Activated T-cell treated with anti-CD3 and anti-CD28 coated beads, Interleukin-2, amount 50 U/mL, for 72 hours (primary cell): ENCODE data around the gene DNAJC18. TPM values are rescaled to one million over a fixed set of nuclear protein-coding genes. Genes with fewer than 3 reads are reported as not detected.
"Not testable (repeated sequence)": the region's sequence is repeated elsewhere in the genome, so short reads cannot be mapped to it uniquely, and the experiment has no call there.

Experiments
- ATAC-seq, 2 donors: fragments of 150-1000 bp; cut with Tn5 transposase; replicated peaks in 1 of 2; 2 replicates each; pipeline ENCODE4 v1.10.0; 2021; ENCODE audit warnings: moderate library complexity in 2 of 2, mild to moderate bottlenecking in 1 of 2
- DNase-seq, 2 donors: peaks; one replicate each; pipeline ENCODE4 v3.0.0; 2021 to 2022; ENCODE audit warnings: mixed read lengths in 1 of 2
- H3K27ac Mint-ChIP-seq: one replicate; pipeline ENCODE4 v1.8.0; 2022; ENCODE audit warnings: mild to moderate bottlenecking, moderate library complexity, mixed read lengths
- H3K27me3 Mint-ChIP-seq: one replicate; pipeline ENCODE4 v1.8.0; 2022; ENCODE audit warnings: low read depth, mixed read lengths
- H3K36me3 Mint-ChIP-seq, 2 donors: one replicate each; pipeline ENCODE4 v1.8.0; 2022; ENCODE audit warnings: mixed read lengths in 2 of 2, mild to moderate bottlenecking in 1 of 2; ENCODE audit not compliant: insufficient read depth in 2 of 2
- H3K4me1 Mint-ChIP-seq: one replicate; pipeline ENCODE4 v1.8.0; 2022; ENCODE audit warnings: low read depth, mixed read lengths
- H3K4me3 Mint-ChIP-seq, 2 donors: one replicate each; pipeline ENCODE4 v1.8.0; 2022; ENCODE audit warnings: mild to moderate bottlenecking in 2 of 2, mixed read lengths in 2 of 2, moderate library complexity in 2 of 2
- H3K9me3 Mint-ChIP-seq, 2 donors: one replicate each; pipeline ENCODE4 v1.8.0; 2022; ENCODE audit warnings: mixed read lengths in 2 of 2
- total RNA-seq, 2 donors: library from RNA; stranded (reverse); gene quantifications; one replicate each; pipeline ENCODE4 v1.2.3, GENCODE V29; 2022

Gene DNAJC18
- total RNA-seq, 2 donors from 2014 or later = 46.1 to 73.7 TPM

DNA sequence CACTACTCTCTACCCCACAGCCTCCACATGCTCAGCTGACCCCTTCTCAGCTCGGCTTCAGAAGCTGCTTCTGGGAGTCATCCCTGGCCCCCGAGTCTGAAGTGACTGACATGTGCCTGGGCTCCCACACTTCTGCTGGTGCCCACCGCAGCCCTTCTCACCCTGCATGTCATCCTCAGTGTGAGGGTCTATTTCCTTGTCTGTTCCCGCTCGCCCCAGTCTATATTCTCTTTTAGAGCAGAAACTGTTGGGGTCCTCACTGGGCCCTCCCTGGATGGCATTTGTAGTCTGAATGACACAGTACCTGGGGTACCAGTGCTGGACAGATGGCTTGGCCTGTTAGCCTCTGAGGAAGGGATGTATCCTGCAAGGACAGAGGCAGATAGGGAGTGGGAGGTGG lies 17.9 kb upstream of the DNAJC18 start:
- ATAC-seq = no peak
- Mint-ChIP-seq H3K36me3 (peaks cover 0 to 6% of the 10 kb centered on the region in 2 donors), H3K4me3 (peak overlapping the region; percentile 40 to 60), H3K4me1 (peaks cover 82% of the 10 kb centered on the region), H3K27me3 (no peaks in the 10 kb centered on the region), H3K9me3 (peaks cover 0 to 4% of the 10 kb centered on the region in 2 donors), H3K27ac (peak overlapping the region; percentile 55)
- DNase-seq = no peak

DNA sequence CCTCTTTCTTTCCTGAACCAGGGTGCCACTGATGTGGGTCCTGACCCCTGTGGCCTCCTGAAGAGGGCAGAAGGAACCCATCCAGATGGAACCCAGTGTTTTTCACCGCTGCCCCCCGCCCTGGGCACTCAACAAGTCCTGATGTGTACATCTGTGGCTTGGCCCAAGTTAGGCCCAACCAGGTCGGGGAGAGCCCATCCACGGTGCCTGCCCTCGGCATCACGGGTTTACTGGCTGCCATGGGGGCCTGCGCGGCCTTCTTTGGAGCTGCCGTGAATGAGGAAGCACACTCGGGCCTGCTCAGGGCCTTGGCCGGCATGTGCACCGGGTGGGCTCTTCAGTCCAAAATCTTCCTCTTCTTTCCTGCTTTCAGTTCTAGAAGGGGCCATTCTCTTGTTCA lies 17.5 kb upstream of the DNAJC18 start:
- ATAC-seq = no peak
- no peak for DNase-seq
- H3K4me3 Mint-ChIP-seq = no peak overlapping the region
- H3K27me3 Mint-ChIP-seq = no peaks in the 10 kb centered on the region
- no peak overlapping the region for H3K27ac Mint-ChIP-seq
- peaks cover 0 to 4% of the 10 kb centered on the region in 2 donors for H3K9me3 Mint-ChIP-seq
- H3K4me1 Mint-ChIP-seq = peaks cover 78% of the 10 kb centered on the region
- peaks cover 0 to 6% of the 10 kb centered on the region in 2 donors for H3K36me3 Mint-ChIP-seq

DNA sequence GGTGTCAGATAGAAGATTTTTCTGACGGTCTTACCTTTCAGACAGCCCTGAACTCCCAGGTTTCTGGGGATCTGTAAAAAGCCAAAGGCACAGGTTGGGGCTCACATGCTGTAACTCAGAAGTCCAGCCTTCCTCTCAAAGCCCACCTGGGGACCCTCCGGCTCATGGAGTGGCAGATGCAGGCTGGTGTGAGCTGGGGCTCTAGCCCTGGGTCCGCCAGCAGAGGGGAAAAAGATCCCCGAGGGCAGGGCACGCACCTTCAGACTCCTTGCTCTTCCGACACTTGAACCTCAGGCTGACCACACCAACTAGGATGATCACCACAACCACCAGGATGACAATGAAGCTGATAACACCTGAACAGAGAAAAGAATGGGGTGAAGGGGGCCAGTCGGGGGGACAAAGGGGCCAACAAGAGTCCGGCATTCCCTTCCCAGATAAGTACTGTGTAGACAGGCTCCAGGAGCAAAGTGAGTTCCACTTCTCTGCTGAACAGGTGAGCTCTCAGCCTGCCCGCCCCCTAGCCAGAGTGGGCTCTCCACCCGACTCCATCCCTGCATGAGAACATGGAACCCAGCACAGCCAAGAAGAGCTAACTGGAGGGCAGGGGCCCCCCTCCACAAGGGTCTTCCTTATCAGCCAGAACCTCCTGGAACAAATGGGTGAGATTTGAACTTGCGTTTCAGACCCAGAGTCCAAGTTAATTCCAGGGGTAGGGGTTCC lies 15.4 kb upstream of the DNAJC18 start:
- H3K36me3 Mint-ChIP-seq = peaks cover 0 to 6% of the 10 kb centered on the region in 2 donors
- H3K27ac Mint-ChIP-seq = peak overlapping the region; percentile 66
- no peaks in the 10 kb centered on the region for H3K27me3 Mint-ChIP-seq
- H3K4me3 Mint-ChIP-seq = no peak overlapping the region
- H3K4me1 Mint-ChIP-seq = peaks cover 62% of the 10 kb centered on the region
- ATAC-seq (no peak), DNase-seq (no peak)
- peaks cover 0 to 4% of the 10 kb centered on the region in 2 donors for H3K9me3 Mint-ChIP-seq

DNA sequence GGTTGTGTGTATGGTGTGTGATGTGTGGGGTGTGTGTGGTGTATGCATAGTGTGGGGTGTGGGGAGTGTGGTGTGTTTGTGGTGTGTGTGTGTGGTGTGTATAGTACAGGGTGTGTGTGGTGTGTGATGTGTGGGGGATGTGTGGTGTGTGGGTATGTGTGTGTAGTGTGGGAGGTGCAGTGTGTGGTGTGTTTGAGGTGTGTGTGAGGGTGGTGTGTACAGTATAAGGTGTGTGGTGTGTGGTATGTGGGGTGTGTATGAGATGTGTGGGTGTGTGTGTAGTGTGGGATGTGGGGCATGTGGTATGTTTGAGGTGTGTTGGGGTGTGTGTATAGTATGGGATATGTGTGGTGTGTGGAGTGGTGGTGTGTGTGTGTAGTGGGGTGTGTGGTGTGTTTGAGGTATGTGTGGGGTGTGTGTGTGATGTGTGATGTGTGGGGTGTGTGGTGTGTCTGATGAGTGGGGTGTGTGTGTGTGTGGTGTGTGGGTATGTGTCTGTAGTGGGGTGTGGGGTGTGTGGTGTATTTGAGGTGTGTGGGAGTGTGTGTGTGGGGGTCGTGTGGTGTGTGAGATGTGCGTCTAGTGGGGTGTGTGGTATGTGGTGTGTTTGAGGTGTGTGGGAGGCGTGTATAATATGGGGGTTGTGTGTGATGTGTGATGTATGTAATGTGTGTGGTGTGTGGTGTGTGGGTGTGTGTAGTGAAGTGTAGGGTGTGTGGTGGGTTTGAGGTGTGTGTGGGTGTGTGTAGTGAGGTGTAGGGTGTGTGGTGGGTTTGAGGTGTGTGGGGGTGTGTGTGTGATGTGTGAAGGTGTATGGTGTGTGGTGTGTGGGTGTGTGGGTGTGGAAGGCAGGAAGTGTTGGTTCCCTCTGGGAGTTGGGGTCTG lies 14.6 kb upstream of the DNAJC18 start:
- H3K36me3 Mint-ChIP-seq = peaks cover 2 to 6% of the 10 kb centered on the region in 2 donors
- no peaks in the 10 kb centered on the region for H3K27me3 Mint-ChIP-seq
- ATAC-seq (peak in 1 of 2 donors; percentile 10), DNase-seq (peak in 1 of 2 donors; percentile 58)
- peaks cover 0 to 4% of the 10 kb centered on the region in 2 donors for H3K9me3 Mint-ChIP-seq
- H3K27ac Mint-ChIP-seq = peak overlapping the region; percentile 66
- peaks cover 62% of the 10 kb centered on the region for H3K4me1 Mint-ChIP-seq
- no peak overlapping the region for H3K4me3 Mint-ChIP-seq

DNA sequence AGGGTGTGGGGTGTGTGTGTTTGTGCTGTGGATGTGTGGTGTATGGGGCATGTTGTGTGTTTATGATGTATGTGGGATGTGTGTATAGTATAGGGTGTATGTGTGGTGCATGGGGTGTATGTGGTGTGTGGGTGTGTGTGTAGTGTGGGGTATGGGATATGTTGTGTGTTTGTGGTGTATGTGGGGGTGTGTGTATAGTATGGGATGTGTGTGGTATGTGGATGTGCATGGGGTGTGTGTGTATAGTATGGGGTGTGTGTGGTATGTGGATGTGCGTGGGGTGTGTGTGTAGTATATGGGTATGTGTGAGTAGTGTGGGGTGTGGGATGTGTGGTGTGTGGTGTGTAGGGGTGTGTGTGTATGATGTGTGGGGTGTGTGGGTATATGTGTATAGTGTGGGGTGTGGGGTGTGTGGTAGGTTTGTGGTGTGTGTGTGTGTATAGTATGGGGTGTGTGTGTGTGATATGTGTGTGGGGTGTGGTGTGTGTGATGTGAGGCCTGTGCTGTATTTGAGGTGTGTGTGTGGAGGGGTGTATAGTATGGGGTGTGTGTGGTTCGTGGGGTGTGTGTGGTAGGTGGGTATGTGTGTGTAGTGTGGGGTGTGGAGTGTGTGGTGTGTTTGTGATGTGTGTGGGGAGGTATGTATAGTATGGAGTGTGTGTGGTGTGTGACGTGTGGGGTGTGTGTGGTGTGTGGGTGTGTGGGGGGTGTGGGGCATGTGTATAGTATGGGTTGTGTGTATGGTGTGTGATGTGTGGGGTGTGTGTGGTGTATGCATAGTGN lies 12.7 kb upstream of the DNAJC18 start:
- Mint-ChIP-seq H3K27ac (no peak overlapping the region), H3K36me3 (peaks cover 4 to 6% of the 10 kb centered on the region in 2 donors), H3K27me3 (no peaks in the 10 kb centered on the region), H3K4me1 (peaks cover 62% of the 10 kb centered on the region), H3K4me3 (no peak overlapping the region), H3K9me3 (peaks cover under 1 to 4% of the 10 kb centered on the region in 2 donors)
- DNase-seq (no peak), ATAC-seq (no peak)

DNA sequence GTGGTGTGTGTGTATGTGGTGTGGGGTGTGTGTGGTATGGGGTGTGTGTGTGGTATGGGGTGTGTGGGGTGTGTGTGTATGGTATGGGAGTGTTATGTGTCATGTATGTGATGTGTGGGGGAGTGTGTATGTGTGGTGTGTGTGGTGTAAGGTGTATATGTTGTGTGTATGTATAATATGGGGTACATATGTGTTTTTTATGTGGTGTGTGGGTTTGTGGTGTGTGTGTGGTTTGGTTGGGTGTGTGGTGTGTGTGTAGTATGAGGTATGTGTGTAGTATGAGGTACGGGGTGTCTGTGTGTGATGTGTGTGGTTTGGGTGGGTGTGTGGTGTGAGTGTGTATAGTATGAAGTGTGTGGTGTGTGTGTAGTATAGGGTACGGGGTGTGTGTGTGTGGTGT lies 11.9 kb upstream of the DNAJC18 start:
- ATAC-seq (peak; percentile 2 to 12), DNase-seq (no peak)
- H3K36me3 Mint-ChIP-seq = peaks cover 11 to 12% of the 10 kb centered on the region in 2 donors
- H3K4me3 Mint-ChIP-seq = no peak overlapping the region
- no peaks in the 10 kb centered on the region for H3K27me3 Mint-ChIP-seq
- H3K9me3 Mint-ChIP-seq = peaks cover 3 to 4% of the 10 kb centered on the region in 2 donors
- no peak overlapping the region for H3K27ac Mint-ChIP-seq
- H3K4me1 Mint-ChIP-seq = peaks cover 62% of the 10 kb centered on the region

DNA sequence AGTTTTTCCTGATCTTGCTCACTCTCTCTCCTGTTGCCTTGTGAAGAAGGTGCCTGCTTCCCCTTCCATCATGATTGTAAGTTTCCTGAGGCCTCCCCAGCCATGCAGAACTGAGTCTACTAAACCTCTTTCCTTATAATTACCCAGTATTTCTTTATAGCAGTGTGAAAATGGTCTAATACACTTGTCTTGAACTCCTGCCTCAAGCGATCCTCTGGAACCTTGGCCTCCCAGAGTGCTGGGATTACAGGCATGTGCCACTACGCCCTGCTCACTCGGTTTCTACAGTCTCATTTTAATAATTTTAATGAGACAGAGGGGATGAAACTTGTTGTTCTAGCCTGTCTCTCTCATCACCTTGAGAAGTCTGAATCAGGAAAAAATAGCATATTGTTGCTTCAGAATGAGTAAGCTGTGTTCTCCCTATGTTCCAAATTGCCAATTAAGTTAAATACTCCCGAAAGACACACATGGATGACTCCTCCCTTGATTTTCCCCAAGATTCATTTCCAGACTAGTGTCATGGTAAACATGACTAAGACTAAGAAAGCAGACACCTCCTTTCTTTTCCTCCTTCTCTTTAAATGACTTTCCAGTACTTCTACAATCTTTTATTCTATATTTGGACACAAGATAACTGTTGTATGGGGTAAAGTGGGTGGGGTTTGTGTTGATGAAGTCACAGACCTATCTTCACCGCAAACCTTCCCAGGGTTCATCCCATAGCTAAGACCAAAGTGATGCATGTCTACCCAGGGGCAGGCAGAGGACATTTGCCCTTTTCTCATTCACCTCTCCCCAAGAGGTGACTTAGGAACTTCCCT lies 7.8 kb upstream of the DNAJC18 start:
- H3K27me3 Mint-ChIP-seq = no peaks in the 10 kb centered on the region
- ATAC-seq = peak; percentile 81
- DNase-seq = peak; percentile 68 to 70
- H3K4me1 Mint-ChIP-seq = peaks cover 72% of the 10 kb centered on the region
- H3K27ac Mint-ChIP-seq = peak overlapping the region; percentile 99
- peaks cover 0 to 3% of the 10 kb centered on the region in 2 donors for H3K9me3 Mint-ChIP-seq
- H3K4me3 Mint-ChIP-seq = peak overlapping the region; percentile 74 to 80
- H3K36me3 Mint-ChIP-seq = peaks cover 4 to 12% of the 10 kb centered on the region in 2 donors

DNA sequence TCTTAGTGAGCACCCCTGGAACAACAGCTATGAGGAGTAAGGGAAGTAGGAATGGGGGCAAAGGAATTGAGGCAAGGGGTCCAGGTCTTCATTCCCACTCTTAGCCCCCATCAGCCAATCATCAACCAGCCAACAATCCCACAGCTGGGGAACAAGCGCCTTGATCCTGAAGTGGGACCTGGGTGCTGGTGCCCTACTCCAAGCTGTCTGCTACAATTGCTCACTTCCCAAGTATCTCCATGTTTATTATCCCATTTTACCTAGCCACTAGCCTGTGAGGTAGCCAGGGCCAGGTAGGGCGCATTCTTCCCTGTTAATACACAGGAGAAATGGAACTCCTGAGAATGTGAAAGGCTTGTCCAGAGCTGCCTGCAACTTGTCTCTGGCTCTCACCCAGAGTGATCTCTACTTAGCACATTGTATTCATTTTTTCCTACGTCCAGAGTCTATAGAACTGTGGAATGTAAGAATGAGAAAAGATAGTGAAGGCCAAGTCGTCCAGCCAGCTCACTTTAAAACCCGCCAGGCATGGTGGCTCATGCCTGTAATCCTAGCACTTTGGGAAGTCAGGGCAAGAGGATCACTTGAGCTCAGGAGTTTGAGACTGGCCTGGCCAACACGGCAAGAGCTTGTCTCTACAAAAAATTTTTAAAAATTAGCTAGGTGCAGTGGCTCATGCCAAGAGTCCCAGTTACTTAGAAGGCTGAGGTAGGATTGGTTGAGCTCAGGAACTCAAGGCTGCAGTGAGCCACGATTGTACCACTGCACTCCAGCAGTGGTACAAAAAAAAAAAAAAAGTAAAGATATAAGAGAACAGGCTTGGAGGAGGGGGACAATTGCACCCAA lies 6.2 kb upstream of the DNAJC18 start:
- ATAC-seq (no peak), DNase-seq (no peak)
- Mint-ChIP-seq H3K9me3 (peaks cover 0 to 3% of the 10 kb centered on the region in 2 donors), H3K4me3 (peak overlapping the region in 1 of 2 donors; percentile 14), H3K27me3 (no peaks in the 10 kb centered on the region), H3K27ac (peak overlapping the region; percentile 99), H3K36me3 (peaks cover 4 to 12% of the 10 kb centered on the region in 2 donors), H3K4me1 (peaks cover 84% of the 10 kb centered on the region)

DNA sequence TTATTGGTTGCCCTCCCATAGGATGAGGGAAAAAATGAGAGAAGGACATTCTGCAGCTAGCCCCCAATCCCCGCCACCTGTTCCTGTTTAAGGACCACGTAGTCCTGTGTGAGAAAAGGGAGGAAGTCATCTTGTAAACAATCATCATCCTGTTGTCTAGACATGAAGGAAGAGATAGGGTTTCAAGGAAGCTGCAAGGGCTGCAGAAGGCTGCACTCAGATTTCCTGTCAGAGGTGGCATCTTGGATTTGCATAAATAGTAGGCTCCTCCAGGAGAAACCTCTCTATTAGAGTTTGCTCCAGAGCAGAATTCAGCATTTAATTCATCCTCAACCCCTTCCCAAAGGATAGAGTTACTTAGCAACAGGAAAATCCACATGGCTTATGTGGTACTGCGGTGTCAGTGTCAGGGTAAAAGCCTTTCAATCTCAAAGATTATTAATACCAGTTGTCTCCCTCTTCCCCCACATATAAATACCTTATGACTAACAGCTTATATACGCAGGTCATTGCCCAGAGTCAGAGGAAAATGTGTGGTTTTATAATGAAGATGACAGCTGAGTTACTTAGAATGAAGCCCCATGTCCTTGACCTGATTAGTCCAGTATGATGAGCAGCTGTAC lies 4.6 kb upstream of the DNAJC18 start:
- H3K4me3 Mint-ChIP-seq = peak overlapping the region in 1 of 2 donors; percentile 22
- DNase-seq = no peak
- H3K36me3 Mint-ChIP-seq = peaks cover 4 to 12% of the 10 kb centered on the region in 2 donors
- peak; percentile 9 to 37 for ATAC-seq
- H3K27me3 Mint-ChIP-seq = no peaks in the 10 kb centered on the region
- peak overlapping the region; percentile 26 for H3K27ac Mint-ChIP-seq
- peaks cover 0 to 3% of the 10 kb centered on the region in 2 donors for H3K9me3 Mint-ChIP-seq
- peaks cover 89% of the 10 kb centered on the region for H3K4me1 Mint-ChIP-seq

DNA sequence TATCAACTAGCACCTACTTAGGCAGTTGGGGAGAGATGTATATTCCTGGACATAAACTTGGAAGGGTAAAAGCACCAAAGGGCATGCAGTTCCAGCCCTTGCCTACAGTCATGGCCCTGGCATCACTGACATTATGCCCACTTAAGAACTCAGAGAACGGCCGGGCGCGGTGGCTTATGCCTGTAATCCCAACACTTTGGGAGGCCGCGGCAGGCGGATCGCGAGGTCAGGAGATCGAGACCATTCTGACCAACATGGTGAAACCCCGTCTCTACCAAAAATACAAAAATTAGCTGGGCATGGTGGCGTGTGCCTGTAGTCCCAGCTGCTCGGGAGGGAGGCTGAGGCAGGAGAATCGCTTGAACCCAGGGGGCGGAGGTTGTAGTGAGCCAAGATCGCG lies 1.1 kb upstream of the DNAJC18 start:
- Mint-ChIP-seq H3K4me1 (peaks cover 77% of the 10 kb centered on the region), H3K36me3 (peaks cover 3 to 19% of the 10 kb centered on the region in 2 donors), H3K4me3 (peak overlapping the region; percentile 96 to 98)
- H3K27me3 Mint-ChIP-seq, H3K9me3 Mint-ChIP-seq, DNase-seq, H3K27ac Mint-ChIP-seq, ATAC-seq: not testable (repeated sequence)

DNA sequence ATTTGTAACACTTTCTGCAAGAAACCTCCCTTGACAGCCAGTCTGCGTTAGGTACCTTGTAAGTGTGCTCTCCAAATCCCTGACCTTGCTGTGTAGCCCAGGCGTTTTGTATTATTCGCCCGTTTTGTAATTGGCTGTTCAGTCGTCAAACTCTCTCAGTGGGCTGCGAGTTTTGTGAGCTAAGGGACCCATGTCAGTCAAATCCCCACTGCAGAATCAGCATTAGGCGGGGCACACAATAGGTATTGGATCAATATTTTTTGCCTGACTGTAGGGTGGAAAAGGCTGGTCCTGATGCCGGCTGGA lies 665 bp downstream of the DNAJC18 start:
- peak overlapping the region; percentile 96 to 98 for H3K4me3 Mint-ChIP-seq
- H3K27ac Mint-ChIP-seq = peak overlapping the region; percentile 56
- H3K27me3 Mint-ChIP-seq = no peaks in the 10 kb centered on the region
- H3K9me3 Mint-ChIP-seq = no peaks in the 10 kb centered on the region
- ATAC-seq (no peak), DNase-seq (no peak)
- H3K4me1 Mint-ChIP-seq = peaks cover 59% of the 10 kb centered on the region
- H3K36me3 Mint-ChIP-seq = peaks cover 6 to 25% of the 10 kb centered on the region in 2 donors
